BE2C (cell line): ENCODE results near the gene FRMD4B.

Source experiments
- DNase-seq: peaks from one replicate; pipeline ENCODE4 v3.0.0-alpha.2; 2020
- H3K27me3 ChIP-seq: fragments of 250-450 bp; sonication (Bioruptor Pico); 2 replicates; pipeline ENCODE4 v1.5.1; 2020; ENCODE audit warnings: mild to moderate bottlenecking
- H3K36me3 ChIP-seq: fragments of 250-450 bp; sonication (Bioruptor Pico); 2 replicates; pipeline ENCODE4 v1.5.1; 2020; ENCODE audit warnings: mild to moderate bottlenecking
- H3K4me1 ChIP-seq: fragments of 250-450 bp; sonication (Bioruptor Pico); 2 replicates; pipeline ENCODE4 v1.5.1; 2020
- H3K4me3 ChIP-seq: 2 replicates; pipeline ENCODE4 v1.5.1; 2011; ENCODE audit warnings: low read depth, low read length
- H3K9me3 ChIP-seq: fragments of 250-450 bp; sonication (Bioruptor Pico); 2 replicates; pipeline ENCODE4 v1.5.1; 2020
- TF ChIP-seq, protein P1 (sequence below): IDR thresholded peaks from 2 replicates; pipeline ENCODE4 v1.5.1; 2012; ENCODE audit warnings: mild to moderate bottlenecking, low read depth, low read length

The FRMD4B gene

GRCh38 chr3:69232482-69232881 lies 153.4 kb downstream of the FRMD4B start:
- DNase-seq, result no peak
- Histone ChIP-seq H3K9me3 (no peaks in the 10 kb centered on the region), H3K4me3 (no peak overlapping the region), H3K36me3 (no peaks in the 10 kb centered on the region), H3K4me1 (no peaks in the 10 kb centered on the region), H3K27me3 (no peaks in the 10 kb centered on the region)
- TF ChIP-seq, protein P1, sequence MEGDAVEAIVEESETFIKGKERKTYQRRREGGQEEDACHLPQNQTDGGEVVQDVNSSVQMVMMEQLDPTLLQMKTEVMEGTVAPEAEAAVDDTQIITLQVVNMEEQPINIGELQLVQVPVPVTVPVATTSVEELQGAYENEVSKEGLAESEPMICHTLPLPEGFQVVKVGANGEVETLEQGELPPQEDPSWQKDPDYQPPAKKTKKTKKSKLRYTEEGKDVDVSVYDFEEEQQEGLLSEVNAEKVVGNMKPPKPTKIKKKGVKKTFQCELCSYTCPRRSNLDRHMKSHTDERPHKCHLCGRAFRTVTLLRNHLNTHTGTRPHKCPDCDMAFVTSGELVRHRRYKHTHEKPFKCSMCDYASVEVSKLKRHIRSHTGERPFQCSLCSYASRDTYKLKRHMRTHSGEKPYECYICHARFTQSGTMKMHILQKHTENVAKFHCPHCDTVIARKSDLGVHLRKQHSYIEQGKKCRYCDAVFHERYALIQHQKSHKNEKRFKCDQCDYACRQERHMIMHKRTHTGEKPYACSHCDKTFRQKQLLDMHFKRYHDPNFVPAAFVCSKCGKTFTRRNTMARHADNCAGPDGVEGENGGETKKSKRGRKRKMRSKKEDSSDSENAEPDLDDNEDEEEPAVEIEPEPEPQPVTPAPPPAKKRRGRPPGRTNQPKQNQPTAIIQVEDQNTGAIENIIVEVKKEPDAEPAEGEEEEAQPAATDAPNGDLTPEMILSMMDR, result no peak

GRCh38 chr3:69231929-69232440 lies 153.9 kb downstream of the FRMD4B start:
- Histone ChIP-seq H3K9me3 (no peaks in the 10 kb centered on the region), H3K36me3 (no peaks in the 10 kb centered on the region), H3K4me1 (no peaks in the 10 kb centered on the region), H3K4me3 (no peak overlapping the region), H3K27me3 (no peaks in the 10 kb centered on the region)
- peak; percentile 32 for DNase-seq
- TF ChIP-seq, protein P1, result no peak

- H3K36me3 ChIP-seq, result no peaks in the 10 kb centered on the region; the same call in 1 of the 2 replicates
These were observed 159.8 kb downstream of the FRMD4B start for GRCh38 chr3:69226071-69226470.

GRCh38 chr3:69219101-69219708 lies 166.7 kb downstream of the FRMD4B start:
- H3K4me1 ChIP-seq, result no peaks in the 10 kb centered on the region
- no peak overlapping the region for H3K4me3 ChIP-seq
- no peaks in the 10 kb centered on the region; the same call in 1 of the 2 replicates for H3K36me3 ChIP-seq
- TF ChIP-seq, protein P1, result no peak
- no peaks in the 10 kb centered on the region for H3K27me3 ChIP-seq
- DNase-seq, result no peak
- no peaks in the 10 kb centered on the region for H3K9me3 ChIP-seq

More at GRCh38 chr3:69226071-69226470, 159.8 kb downstream of the FRMD4B start:
- Histone ChIP-seq H3K27me3 (no peaks in the 10 kb centered on the region), H3K9me3 (no peaks in the 10 kb centered on the region), H3K4me3 (no peak overlapping the region), H3K4me1 (no peaks in the 10 kb centered on the region)
- TF ChIP-seq, protein P1, result no peak
- no peak for DNase-seq

- no peaks in the 10 kb centered on the region; the same call in 1 of the 2 replicates for H3K36me3 ChIP-seq
- no peaks in the 10 kb centered on the region for H3K9me3 ChIP-seq
- DNase-seq, result no peak
- no peaks in the 10 kb centered on the region for H3K27me3 ChIP-seq
- H3K4me1 ChIP-seq, result no peaks in the 10 kb centered on the region
- TF ChIP-seq, protein P1, result no peak
- H3K4me3 ChIP-seq, result no peak overlapping the region
These were observed 167.8 kb downstream of the FRMD4B start for GRCh38 chr3:69218079-69218478.

- no peak for DNase-seq
- TF ChIP-seq, protein P1, result no peak
- no peaks in the 10 kb centered on the region for H3K27me3 ChIP-seq
- H3K36me3 ChIP-seq, result no peaks in the 10 kb centered on the region; the same call in 1 of the 2 replicates
- no peaks in the 10 kb centered on the region for H3K9me3 ChIP-seq
- H3K4me1 ChIP-seq, result no peaks in the 10 kb centered on the region
- no peak overlapping the region for H3K4me3 ChIP-seq
These were observed 168.9 kb downstream of the FRMD4B start for GRCh38 chr3:69216981-69217380.
